Mesendoderm (in vitro differentiated cells): ENCODE data around the gene CDK12.
A peak's percentile ranks its signal among the peaks of the same experiment; 100 is the strongest.

Source experiments
- DNase-seq: peaks from one replicate; pipeline ENCODE4 v3.0.0; 2013
- H2AK5ac ChIP-seq: 2 replicates; pipeline ENCODE4 v1.6.1; 2013; ENCODE audit warnings: low read length, inconsistent platforms
- H2BK120ac ChIP-seq: 2 replicates; pipeline ENCODE4 v1.6.1; 2013; ENCODE audit warnings: low read depth, mild to moderate bottlenecking, low read length, moderate library complexity, mixed read lengths
- H2BK15ac ChIP-seq: replicated peaks from 2 replicates; pipeline ENCODE4 v1.6.1; 2013; ENCODE audit warnings: low read depth, mild to moderate bottlenecking, moderate library complexity
- H2BK5ac ChIP-seq: 2 replicates; pipeline ENCODE4 v1.6.1; 2013; ENCODE audit warnings: low read length, inconsistent platforms
- H3K18ac ChIP-seq: 2 replicates; pipeline ENCODE4 v1.6.1; 2013; ENCODE audit warnings: mild to moderate bottlenecking, low read length, mixed read lengths
- H3K23ac ChIP-seq: one replicate; pipeline ENCODE4 v1.6.1; 2013; ENCODE audit warnings: low read length
- H3K27ac ChIP-seq: 2 replicates; pipeline ENCODE4 v1.5.1; 2013; ENCODE audit warnings: low read depth, mild to moderate bottlenecking, inconsistent platforms, low read length, moderate library complexity
- H3K27me3 ChIP-seq: 2 replicates; pipeline ENCODE4 v1.6.1; 2013; ENCODE audit warnings: low read length, control low read depth, mild to moderate bottlenecking, inconsistent platforms; ENCODE audit not compliant: insufficient read depth, poor library complexity
- H3K36me3 ChIP-seq: 2 replicates; pipeline ENCODE4 v1.6.1; 2013; ENCODE audit warnings: low read length, inconsistent platforms; ENCODE audit not compliant: control insufficient read depth, insufficient read depth
- H3K4ac ChIP-seq: one replicate; pipeline ENCODE4 v1.6.1; 2013; ENCODE audit warnings: low read depth, mild to moderate bottlenecking, low read length, moderate library complexity
- H3K4me1 ChIP-seq: 2 replicates; pipeline ENCODE4 v1.6.1; 2013; ENCODE audit warnings: low read depth, low read length, inconsistent platforms; ENCODE audit not compliant: control insufficient read depth
- H3K4me2 ChIP-seq: 2 replicates; pipeline ENCODE4 v1.6.1; 2013; ENCODE audit warnings: low read length
- H3K4me3 ChIP-seq: 2 replicates; pipeline ENCODE4 v1.5.1; 2013; ENCODE audit warnings: mild to moderate bottlenecking, low read length
- H3K56ac ChIP-seq: one replicate; pipeline ENCODE4 v1.6.1; 2013; ENCODE audit warnings: low read length
- H3K79me1 ChIP-seq: 2 replicates; pipeline ENCODE4 v1.6.1; 2013; ENCODE audit warnings: low read length, inconsistent platforms
- H3K79me2 ChIP-seq: 2 replicates; pipeline ENCODE4 v1.6.1; 2013; ENCODE audit warnings: mild to moderate bottlenecking, low read length; ENCODE audit not compliant: control insufficient read depth, insufficient read depth
- H3K9ac ChIP-seq: 2 replicates; pipeline ENCODE4 v1.6.1; 2013; ENCODE audit warnings: low read length, inconsistent platforms
- H4K5ac ChIP-seq: one replicate; pipeline ENCODE4 v1.6.1; 2013; ENCODE audit warnings: low read length
- H4K8ac ChIP-seq: one replicate; pipeline ENCODE4 v1.6.1; 2013; ENCODE audit warnings: low read depth, mild to moderate bottlenecking, control low read depth, low read length, moderate library complexity
- WGBS: extraction: QIAGEN DNeasy Blood & Tissue Kit; methylation state at CpG from one replicate; pipeline ENCODE4 v1.1.7; 2013; ENCODE audit warnings: low lambda C conversion rate, missing lambda C conversion rate; ENCODE audit not compliant: insufficient coverage; ENCODE audit errors: extremely low coverage; 5-methylcytosine and 5-hydroxymethylcytosine counted together

The CDK12 gene

GRCh38 chr17:39564211-39564848, 103.0 kb downstream of the CDK12 start:
- Histone ChIP-seq H3K79me2 (no peaks in the 10 kb centered on the region), H2BK5ac (no peak overlapping the region), H3K18ac (no peak overlapping the region), H3K9ac (no peak overlapping the region), H3K4ac (no peak overlapping the region), H3K4me2 (no peak overlapping the region), H3K36me3 (peaks cover 1% of the 10 kb centered on the region), H3K56ac (no peak overlapping the region), H3K27ac (no peak overlapping the region), H2BK15ac (no peak overlapping the region), H3K27me3 (no peaks in the 10 kb centered on the region), H3K23ac (no peak overlapping the region), H3K79me1 (no peaks in the 10 kb centered on the region), H2BK120ac (no peak overlapping the region), H3K4me3 (no peak overlapping the region), H3K4me1 (no peaks in the 10 kb centered on the region), H4K5ac (no peak overlapping the region), H2AK5ac (no peak overlapping the region), H4K8ac (no peak overlapping the region)
- no CpG with 5 or more reads among the region's 4 CpGs for WGBS
- peak; percentile 97 for DNase-seq

DNA sequence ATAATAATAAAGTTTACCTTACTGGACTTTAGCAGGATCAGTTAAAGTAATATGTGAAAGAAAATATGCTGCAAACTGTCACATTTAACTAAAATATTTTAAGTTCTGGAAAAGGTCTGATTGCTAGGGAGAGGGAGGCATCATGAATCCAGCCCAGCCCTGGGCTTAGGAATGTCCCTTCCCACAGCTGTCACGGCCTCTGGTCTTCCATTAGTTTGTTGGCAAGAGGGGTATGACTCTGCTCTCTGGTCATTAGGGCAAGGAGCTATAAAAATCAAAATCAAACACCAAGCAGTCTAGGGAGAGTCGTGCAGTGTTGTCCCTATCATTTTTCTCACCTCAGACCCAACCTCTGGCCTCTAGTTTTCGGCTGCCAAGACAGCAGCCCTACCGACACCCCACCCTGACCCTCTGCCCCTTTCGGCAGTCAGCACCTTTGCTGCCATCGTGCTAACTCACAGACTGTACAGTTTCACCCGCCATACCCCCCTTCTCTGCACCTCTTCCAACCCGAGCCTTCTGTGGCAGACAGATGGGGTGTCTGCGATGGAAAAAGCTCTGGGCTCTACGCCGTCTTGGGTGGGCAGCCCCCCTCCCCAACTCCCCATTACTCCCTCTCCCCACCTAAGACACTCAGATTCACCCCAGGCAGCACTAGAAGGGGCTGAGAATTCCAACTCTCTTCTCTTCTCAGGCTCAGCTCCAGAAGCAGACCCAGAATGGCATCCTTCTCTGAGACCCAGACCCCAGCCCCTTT, 105.0 kb downstream of the CDK12 start:
- H2BK5ac ChIP-seq: no peak overlapping the region
- no peaks in the 10 kb centered on the region for H3K79me1 ChIP-seq
- H3K36me3 ChIP-seq: peaks cover under 1% of the 10 kb centered on the region
- no peak overlapping the region for H3K18ac ChIP-seq
- no peak overlapping the region for H2AK5ac ChIP-seq
- no peak overlapping the region for H3K9ac ChIP-seq
- H2BK120ac ChIP-seq: no peak overlapping the region
- H3K4me3 ChIP-seq: no peak overlapping the region
- H3K79me2 ChIP-seq: no peaks in the 10 kb centered on the region
- H3K4ac ChIP-seq: no peak overlapping the region
- no peak overlapping the region for H3K56ac ChIP-seq
- no peak overlapping the region for H3K27ac ChIP-seq
- no peaks in the 10 kb centered on the region for H3K27me3 ChIP-seq
- WGBS: no CpG with 5 or more reads among the region's 11 CpGs
- no peak overlapping the region for H4K5ac ChIP-seq
- H3K23ac ChIP-seq: no peak overlapping the region
- no peak overlapping the region for H4K8ac ChIP-seq
- DNase-seq: no peak
- H3K4me2 ChIP-seq: no peak overlapping the region
- no peak overlapping the region for H2BK15ac ChIP-seq
- H3K4me1 ChIP-seq: no peaks in the 10 kb centered on the region

DNA sequence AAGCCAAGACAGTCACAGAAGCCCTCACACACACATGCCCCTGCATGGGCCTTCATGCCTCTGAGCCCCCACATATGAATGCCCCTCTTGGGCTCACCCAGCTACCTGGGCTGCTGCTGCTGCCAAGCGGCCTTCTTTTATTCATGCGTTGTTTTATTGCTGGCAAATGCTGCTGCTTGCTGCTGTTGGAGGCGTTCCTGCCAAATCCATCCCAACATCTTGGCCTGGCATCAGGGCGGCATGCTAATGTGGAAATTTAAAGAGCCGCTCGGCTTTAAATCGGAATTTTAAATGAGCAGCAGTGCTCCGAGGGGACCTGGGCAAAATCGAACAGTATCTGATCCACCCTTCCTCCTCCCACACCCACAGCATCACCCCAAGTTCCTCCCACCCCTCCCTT, 107.4 kb downstream of the CDK12 start:
- no peaks in the 10 kb centered on the region for H3K36me3 ChIP-seq
- H3K27me3 ChIP-seq: no peaks in the 10 kb centered on the region
- no peak overlapping the region for H3K4me2 ChIP-seq
- H2BK120ac ChIP-seq: no peak overlapping the region
- no peak overlapping the region for H3K4ac ChIP-seq
- no peak for DNase-seq
- H3K18ac ChIP-seq: no peak overlapping the region
- H3K79me2 ChIP-seq: no peaks in the 10 kb centered on the region
- no peak overlapping the region for H3K56ac ChIP-seq
- no peak overlapping the region for H3K9ac ChIP-seq
- H3K4me3 ChIP-seq: no peak overlapping the region
- H4K8ac ChIP-seq: no peak overlapping the region
- H2BK15ac ChIP-seq: no peak overlapping the region
- H4K5ac ChIP-seq: no peak overlapping the region
- no peaks in the 10 kb centered on the region for H3K79me1 ChIP-seq
- WGBS: no CpG with 5 or more reads among the region's 9 CpGs
- H3K27ac ChIP-seq: no peak overlapping the region
- no peaks in the 10 kb centered on the region for H3K4me1 ChIP-seq
- H3K23ac ChIP-seq: no peak overlapping the region
- no peak overlapping the region for H2BK5ac ChIP-seq
- H2AK5ac ChIP-seq: no peak overlapping the region

- H3K4me3 ChIP-seq: no peak overlapping the region
- no peak overlapping the region for H2BK5ac ChIP-seq
- no peak overlapping the region for H3K23ac ChIP-seq
- no peak overlapping the region for H2BK120ac ChIP-seq
- no peak overlapping the region for H3K18ac ChIP-seq
- no peak overlapping the region for H3K4me2 ChIP-seq
- no peak overlapping the region for H4K5ac ChIP-seq
- no peak for DNase-seq
- no peak overlapping the region for H4K8ac ChIP-seq
- no CpG with 5 or more reads among the region's 1 CpG for WGBS
- no peak overlapping the region for H3K9ac ChIP-seq
- no peak overlapping the region for H2BK15ac ChIP-seq
- no peaks in the 10 kb centered on the region for H3K27me3 ChIP-seq
- no peaks in the 10 kb centered on the region for H3K4me1 ChIP-seq
- no peaks in the 10 kb centered on the region for H3K79me2 ChIP-seq
- no peaks in the 10 kb centered on the region for H3K36me3 ChIP-seq
- no peak overlapping the region for H3K27ac ChIP-seq
- H2AK5ac ChIP-seq: no peak overlapping the region
- H3K56ac ChIP-seq: no peak overlapping the region
- no peak overlapping the region for H3K4ac ChIP-seq
- no peaks in the 10 kb centered on the region for H3K79me1 ChIP-seq
Measured at GRCh38 chr17:39569126-39569525, 107.8 kb downstream of the CDK12 start.

GRCh38 chr17:39572121-39572520, 110.8 kb downstream of the CDK12 start:
- no peak overlapping the region for H3K18ac ChIP-seq
- no peak overlapping the region for H2AK5ac ChIP-seq
- no peak overlapping the region for H2BK120ac ChIP-seq
- H3K79me2 ChIP-seq: no peaks in the 10 kb centered on the region
- no peak overlapping the region for H4K5ac ChIP-seq
- no peak overlapping the region for H3K9ac ChIP-seq
- no peak overlapping the region for H3K56ac ChIP-seq
- no peaks in the 10 kb centered on the region for H3K36me3 ChIP-seq
- no peak overlapping the region for H4K8ac ChIP-seq
- H3K4ac ChIP-seq: no peak overlapping the region
- H3K79me1 ChIP-seq: no peaks in the 10 kb centered on the region
- H3K23ac ChIP-seq: no peak overlapping the region
- H3K27ac ChIP-seq: no peak overlapping the region
- no peak overlapping the region for H3K4me2 ChIP-seq
- no peak overlapping the region for H2BK5ac ChIP-seq
- no peak overlapping the region for H2BK15ac ChIP-seq
- H3K4me3 ChIP-seq: no peak overlapping the region
- DNase-seq: no peak
- no peaks in the 10 kb centered on the region for H3K27me3 ChIP-seq
- H3K4me1 ChIP-seq: no peaks in the 10 kb centered on the region
- WGBS: no CpG with 5 or more reads among the region's 2 CpGs
